DLD1 (cell line): Measurements from ENCODE around the gene TMEM91.

Experiments used
- in situ Hi-C: cut with HindIII; loops from 2 replicates; pipeline ENCODE4 v1.10.0; 2017; ENCODE audit warnings: low sequenced_read_pairs

The TMEM91 gene

GRCh38 chr19:41409288-41409687 is 33.0 kb downstream of the TMEM91 start:
- in situ Hi-C loops, result no loop called here

- in situ Hi-C loops, result no loop called here
These were observed 34.2 kb downstream of the TMEM91 start for GRCh38 chr19:41410336-41411054.

GRCh38 chr19:41411100-41411967 is 35.0 kb downstream of the TMEM91 start:
- in situ Hi-C loops, result no loop called here

GRCh38 chr19:41411968-41412265 is 35.6 kb downstream of the TMEM91 start:
- in situ Hi-C loops, result no loop called here

- in situ Hi-C loops, result no loop called here
These were observed 36.6 kb downstream of the TMEM91 start for GRCh38 chr19:41412953-41413352.

GRCh38 chr19:41413947-41414346 is 37.6 kb downstream of the TMEM91 start:
- in situ Hi-C loops, result no loop called here

GRCh38 chr19:41414461-41414860 is 38.1 kb downstream of the TMEM91 start:
- in situ Hi-C loops, result no loop called here

GRCh38 chr19:41415154-41415571 is 38.8 kb downstream of the TMEM91 start:
- in situ Hi-C loops, result no loop called here

GRCh38 chr19:41416194-41416674 is 39.9 kb downstream of the TMEM91 start:
- in situ Hi-C loops, result no loop called here

- in situ Hi-C loops, result loop anchor here (10.0 kb wide), 1 partner anchor 155 kb away; the partner anchor contains the start of gene CEACAM21
These were observed 44.0 kb downstream of the TMEM91 start for GRCh38 chr19:41420101-41420880.

GRCh38 chr19:41421314-41421713 is 45.0 kb downstream of the TMEM91 start:
- in situ Hi-C loops, result loop anchor here (10.0 kb wide), 1 partner anchor 153 kb away; the partner anchor contains the start of gene CEACAM21

- in situ Hi-C loops, result loop anchor here (10.0 kb wide), 1 partner anchor 153 kb away; the partner anchor contains the start of gene CEACAM21
These were observed 45.6 kb downstream of the TMEM91 start for GRCh38 chr19:41421973-41422372.

GRCh38 chr19:41422456-41422855 is 46.1 kb downstream of the TMEM91 start:
- in situ Hi-C loops, result loop anchor here (10.0 kb wide), 1 partner anchor 152 kb away; the partner anchor contains the start of gene CEACAM21

- in situ Hi-C loops, result loop anchor here (10.0 kb wide), 1 partner anchor 152 kb away; the partner anchor contains the start of gene CEACAM21
These were observed 46.6 kb downstream of the TMEM91 start for GRCh38 chr19:41422955-41423354.

- in situ Hi-C loops, result loop anchor here (10.0 kb wide), 1 partner anchor 150 kb away; the partner anchor contains the start of gene CEACAM21
These were observed 48.2 kb downstream of the TMEM91 start for GRCh38 chr19:41424335-41425173.

GRCh38 chr19:41425174-41426115 is 49.1 kb downstream of the TMEM91 start:
- in situ Hi-C loops, result loop anchor here (10.0 kb wide), 1 partner anchor 149 kb away; the partner anchor contains the start of gene CEACAM21

GRCh38 chr19:41426116-41426841 is 49.9 kb downstream of the TMEM91 start:
- in situ Hi-C loops, result loop anchor here (10.0 kb wide), 1 partner anchor 149 kb away; the partner anchor contains the start of gene CEACAM21
